Type B pancreatic cell (in vitro differentiated cells): ENCODE results near the gene MT1A. TPM values are rescaled to one million over a fixed set of nuclear protein-coding genes. Genes with fewer than 3 reads are reported as not detected.

Source experiments
- DNase-seq: peaks from one replicate; pipeline ENCODE4 v3.0.0; 2021; ENCODE audit warnings: mixed read lengths; ENCODE audit not compliant: unreplicated experiment; ENCODE audit errors: extremely low spot score
- H3K27ac Mint-ChIP-seq: 2 replicates; pipeline ENCODE4 v1.8.0; 2021; ENCODE audit warnings: mild to moderate bottlenecking, mixed read lengths
- H3K27me3 Mint-ChIP-seq: 2 replicates; pipeline ENCODE4 v1.8.0; 2021; ENCODE audit warnings: mixed read lengths
- H3K36me3 Mint-ChIP-seq: 2 replicates; pipeline ENCODE4 v1.8.0; 2021; ENCODE audit warnings: mixed read lengths
- H3K4me1 Mint-ChIP-seq: one replicate; pipeline ENCODE4 v1.8.0; 2021; ENCODE audit warnings: mixed read lengths; ENCODE audit not compliant: unreplicated experiment
- H3K4me3 Mint-ChIP-seq: 2 replicates; pipeline ENCODE4 v1.8.0; 2021; ENCODE audit warnings: mild to moderate bottlenecking, mixed read lengths
- H3K9me3 Mint-ChIP-seq: 2 replicates; pipeline ENCODE4 v1.8.0; 2021; ENCODE audit warnings: mixed read lengths
- total RNA-seq: library from RNA; stranded (reverse); gene quantifications from 2 replicates; pipeline ENCODE4 v1.2.1, GENCODE V29; 2021; ENCODE audit warnings: low replicate concordance
- TF ChIP-seq, protein P1 (sequence below): fragments of 200-600 bp; sonication (generic); conservative IDR thresholded peaks from 2 replicates; pipeline ENCODE4 v1.5.0; 2021; ENCODE audit warnings: antibody characterized with exemption, mild to moderate bottlenecking

The MT1A gene
- total RNA-seq, 1 donor from 2014 or later, result not detected

GRCh38 chr16:56632848-56633365 lies 5.6 kb upstream of the MT1A start:
- peak overlapping the region; percentile 67 for H3K4me3 Mint-ChIP-seq

DNA sequence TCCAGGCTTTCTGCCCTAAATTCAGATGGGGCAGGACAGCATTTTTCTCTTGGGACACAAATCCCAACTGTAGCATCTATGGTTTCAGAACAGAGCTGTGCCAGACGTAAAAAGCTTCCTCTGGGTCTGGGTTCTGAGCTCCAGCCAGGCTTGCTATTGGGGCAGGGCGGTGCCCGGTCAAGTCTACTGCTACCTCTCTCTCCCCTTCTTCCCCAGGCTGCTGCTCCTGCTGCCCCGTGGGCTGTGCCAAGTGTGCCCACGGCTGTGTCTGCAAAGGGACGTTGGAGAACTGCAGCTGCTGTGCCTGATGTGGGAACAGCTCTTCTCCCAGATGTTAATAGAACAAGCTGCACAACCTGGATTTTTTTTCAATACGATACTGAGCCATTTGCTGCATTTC lies 4.9 kb upstream of the MT1A start:
- peaks cover 11% of the 10 kb centered on the region for H3K4me1 Mint-ChIP-seq
- no peak for DNase-seq
- no peaks in the 10 kb centered on the region for H3K9me3 Mint-ChIP-seq
- no peak overlapping the region for H3K27ac Mint-ChIP-seq
- peaks cover 96% of the 10 kb centered on the region for H3K27me3 Mint-ChIP-seq
- H3K4me3 Mint-ChIP-seq, result no peak overlapping the region
- no peaks in the 10 kb centered on the region for H3K36me3 Mint-ChIP-seq
- TF ChIP-seq, protein P1, sequence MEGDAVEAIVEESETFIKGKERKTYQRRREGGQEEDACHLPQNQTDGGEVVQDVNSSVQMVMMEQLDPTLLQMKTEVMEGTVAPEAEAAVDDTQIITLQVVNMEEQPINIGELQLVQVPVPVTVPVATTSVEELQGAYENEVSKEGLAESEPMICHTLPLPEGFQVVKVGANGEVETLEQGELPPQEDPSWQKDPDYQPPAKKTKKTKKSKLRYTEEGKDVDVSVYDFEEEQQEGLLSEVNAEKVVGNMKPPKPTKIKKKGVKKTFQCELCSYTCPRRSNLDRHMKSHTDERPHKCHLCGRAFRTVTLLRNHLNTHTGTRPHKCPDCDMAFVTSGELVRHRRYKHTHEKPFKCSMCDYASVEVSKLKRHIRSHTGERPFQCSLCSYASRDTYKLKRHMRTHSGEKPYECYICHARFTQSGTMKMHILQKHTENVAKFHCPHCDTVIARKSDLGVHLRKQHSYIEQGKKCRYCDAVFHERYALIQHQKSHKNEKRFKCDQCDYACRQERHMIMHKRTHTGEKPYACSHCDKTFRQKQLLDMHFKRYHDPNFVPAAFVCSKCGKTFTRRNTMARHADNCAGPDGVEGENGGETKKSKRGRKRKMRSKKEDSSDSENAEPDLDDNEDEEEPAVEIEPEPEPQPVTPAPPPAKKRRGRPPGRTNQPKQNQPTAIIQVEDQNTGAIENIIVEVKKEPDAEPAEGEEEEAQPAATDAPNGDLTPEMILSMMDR, result no peak

More at GRCh38 chr16:56632848-56633365, 5.6 kb upstream of the MT1A start:
- H3K9me3 Mint-ChIP-seq, result no peaks in the 10 kb centered on the region
- no peak for DNase-seq
- no peaks in the 10 kb centered on the region for H3K36me3 Mint-ChIP-seq
- H3K27ac Mint-ChIP-seq, result no peak overlapping the region
- H3K27me3 Mint-ChIP-seq, result peaks cover 93% of the 10 kb centered on the region
- TF ChIP-seq, protein P1, result no peak
- H3K4me1 Mint-ChIP-seq, result peaks cover 10% of the 10 kb centered on the region

GRCh38 chr16:56634715-56635440 lies 3.6 kb upstream of the MT1A start:
- Mint-ChIP-seq H3K27me3 (peaks cover 96% of the 10 kb centered on the region), H3K4me3 (peak overlapping the region; percentile 29), H3K36me3 (no peaks in the 10 kb centered on the region), H3K9me3 (no peaks in the 10 kb centered on the region), H3K27ac (no peak overlapping the region), H3K4me1 (peaks cover 9% of the 10 kb centered on the region)
- no peak for DNase-seq
- TF ChIP-seq, protein P1, result no peak

DNA sequence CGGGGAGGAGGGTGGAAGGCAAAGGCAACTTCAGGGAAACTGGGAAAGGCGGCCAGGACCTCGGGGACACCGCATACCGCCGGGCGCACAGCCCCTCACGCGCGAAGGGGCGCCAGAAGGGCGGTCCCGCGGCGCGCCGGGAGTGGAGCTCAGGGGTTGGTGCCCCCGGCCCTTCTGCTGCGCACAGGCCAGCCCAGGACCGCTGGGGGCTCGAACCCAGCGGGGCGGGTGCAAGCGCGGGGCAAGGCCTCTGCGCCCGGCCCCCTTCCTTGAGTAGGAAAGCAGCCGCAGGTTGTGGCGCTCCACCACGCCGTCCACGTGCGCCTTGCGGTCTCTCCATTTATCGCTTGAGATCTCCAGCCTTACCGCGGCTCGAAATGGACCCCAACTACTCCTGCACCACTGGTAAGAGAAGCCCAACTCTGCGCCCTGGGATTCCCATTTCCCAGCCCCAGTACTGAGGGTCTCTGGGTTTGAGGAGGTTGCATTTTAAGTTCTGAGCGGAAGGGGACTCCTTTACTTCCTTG lies 3.0 kb upstream of the MT1A start:
- Mint-ChIP-seq H3K4me3 (no peak overlapping the region), H3K27me3 (peaks cover 96% of the 10 kb centered on the region), H3K9me3 (no peaks in the 10 kb centered on the region), H3K27ac (no peak overlapping the region), H3K4me1 (peaks cover 9% of the 10 kb centered on the region), H3K36me3 (no peaks in the 10 kb centered on the region)
- no peak for DNase-seq
- TF ChIP-seq, protein P1, result no peak

DNA sequence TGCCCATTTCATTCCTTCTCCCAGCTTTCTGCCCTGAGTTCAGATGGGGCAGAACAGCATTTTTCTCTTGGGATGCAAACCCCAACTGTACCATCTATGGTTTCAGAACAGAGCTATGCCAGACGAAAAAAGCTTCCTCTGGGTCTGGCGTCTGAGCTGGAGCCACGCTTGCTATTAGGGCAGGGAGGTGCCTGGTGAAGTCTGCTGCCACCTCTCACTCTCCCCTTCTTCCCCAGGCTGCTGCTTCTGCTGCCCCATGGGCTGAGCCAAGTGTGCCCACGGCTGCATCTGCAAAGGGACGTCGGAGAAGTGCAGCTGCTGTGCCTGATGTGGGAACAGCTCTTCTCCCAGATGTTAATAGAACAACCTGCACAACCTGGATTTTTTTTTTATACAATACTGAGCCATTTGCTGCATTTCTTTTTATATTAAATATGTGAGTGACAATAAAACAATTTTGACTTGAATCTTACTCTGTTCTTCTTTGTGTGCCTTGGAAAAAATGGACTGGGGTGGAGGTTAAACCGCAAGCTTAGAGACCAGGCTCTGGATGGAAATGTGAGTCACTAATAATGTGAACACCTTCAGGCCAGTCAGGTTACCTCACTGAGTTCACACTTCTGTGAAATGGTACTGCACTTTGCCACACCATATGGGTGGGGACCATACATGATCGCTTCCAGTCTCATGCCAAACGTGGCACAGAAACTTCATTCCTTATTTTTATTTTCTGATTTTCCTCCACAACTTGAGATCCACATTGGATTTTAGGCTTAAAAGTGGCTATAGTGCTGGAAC lies 1.7 kb upstream of the MT1A start:
- no peaks in the 10 kb centered on the region for H3K36me3 Mint-ChIP-seq
- H3K27ac Mint-ChIP-seq, result no peak overlapping the region
- no peak for DNase-seq
- H3K4me3 Mint-ChIP-seq, result no peak overlapping the region
- peaks cover 9% of the 10 kb centered on the region for H3K4me1 Mint-ChIP-seq
- TF ChIP-seq, protein P1, result no peak
- peaks cover 96% of the 10 kb centered on the region for H3K27me3 Mint-ChIP-seq
- no peaks in the 10 kb centered on the region for H3K9me3 Mint-ChIP-seq
